GM19023 (cell line): ENCODE results near the gene DDX6.
A peak's percentile ranks its signal among the peaks of the same experiment; 100 is the strongest.
"Not testable (repeated sequence)": the region's sequence is repeated elsewhere in the genome, so short reads cannot be mapped to it uniquely, and the experiment has no call there.

Experiments
- ATAC-seq: cut with Tn5 transposase; IDR thresholded peaks from one replicate; pipeline ENCODE4 v1.9.1; 2021; ENCODE audit warnings: mild to moderate bottlenecking, moderate library complexity; ENCODE audit not compliant: unreplicated experiment

The DDX6 gene

DNA sequence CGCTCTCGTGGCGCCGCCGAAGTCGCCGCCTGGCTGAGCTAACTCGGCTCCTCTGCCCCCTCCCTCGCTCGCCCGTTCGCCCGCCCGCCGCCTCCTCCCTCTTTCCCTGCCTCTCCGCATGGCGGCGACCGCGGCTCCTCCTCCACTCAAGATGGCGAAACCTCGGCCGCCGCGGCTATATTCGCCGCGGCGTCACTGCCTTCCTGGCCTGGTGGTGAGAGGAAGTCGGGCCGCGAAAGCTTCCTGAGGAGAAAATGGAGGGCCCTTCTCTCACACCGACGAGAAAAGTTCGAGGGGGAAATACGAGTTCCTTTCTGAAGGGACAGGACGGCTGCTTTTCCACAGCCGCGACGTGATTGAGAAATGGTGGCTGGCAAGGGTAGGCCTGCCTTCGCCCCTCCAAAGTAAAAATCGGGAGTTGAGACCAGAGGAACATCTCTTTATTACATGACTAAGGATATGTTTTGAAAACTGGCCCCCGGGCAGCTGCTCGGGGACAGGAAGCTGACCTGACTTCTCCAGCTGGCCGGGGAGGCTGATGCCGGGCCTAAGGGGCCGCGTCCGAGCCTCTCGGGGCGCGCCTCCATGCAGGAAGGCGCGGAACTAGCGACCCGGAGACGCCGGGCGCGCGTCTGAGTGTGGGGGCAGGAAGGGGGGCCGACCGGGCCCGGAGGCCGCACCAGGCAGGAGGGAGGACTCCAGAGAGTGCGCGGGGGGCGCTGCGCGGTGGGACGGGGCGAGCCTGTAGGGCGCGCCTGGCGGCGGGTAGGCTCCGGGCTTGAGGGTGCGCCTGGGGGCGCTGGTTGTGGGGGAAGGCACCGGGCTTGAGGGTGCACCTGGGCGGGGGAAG is at the start of gene DDX6:
Gene DDX6, minus strand, starts transcription at position 54 of the 850 bp plus-strand sequence. CDS start 4,913 bp downstream, outside the sequence.
- ATAC-seq: peak; percentile 45

GRCh38 chr11:118838905-118839553 is 48.1 kb upstream of the DDX6 start:
- ATAC-seq: peak; percentile 65

- no peak for ATAC-seq
These were observed 46.9 kb upstream of the DDX6 start for GRCh38 chr11:118837868-118838267.

- no peak for ATAC-seq
These were observed 43.6 kb upstream of the DDX6 start for GRCh38 chr11:118834427-118835028.

GRCh38 chr11:118827118-118827517 is 36.2 kb upstream of the DDX6 start:
- no peak for ATAC-seq

DNA sequence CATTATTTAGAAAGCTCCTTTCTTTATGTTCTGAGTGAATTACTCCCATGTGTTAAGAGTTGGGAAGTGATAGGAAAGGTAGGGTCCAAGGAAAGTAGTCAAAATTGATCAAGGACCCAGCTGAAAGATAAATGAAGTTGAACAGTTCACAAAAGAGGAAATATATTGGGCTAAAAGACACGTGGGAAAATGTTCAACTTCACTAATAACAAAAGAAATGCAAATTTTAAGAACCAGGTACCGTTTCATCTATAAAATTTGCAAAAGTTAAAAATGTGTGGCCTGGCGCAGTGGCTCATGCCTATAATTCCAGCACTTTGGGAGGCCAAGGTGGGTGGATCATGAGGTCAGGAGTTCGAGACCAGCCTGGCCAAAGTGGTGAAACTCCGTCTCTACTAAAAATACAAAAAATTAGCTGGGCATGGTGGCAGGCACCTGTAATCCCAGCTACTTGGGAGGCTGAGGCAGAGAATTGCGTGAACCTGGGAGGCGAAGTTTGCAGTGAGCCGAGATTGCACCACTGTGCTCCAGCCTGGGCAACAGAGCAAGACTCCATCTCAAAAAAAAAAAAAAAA is 32.1 kb upstream of the DDX6 start:
- ATAC-seq: not testable (repeated sequence)

DNA sequence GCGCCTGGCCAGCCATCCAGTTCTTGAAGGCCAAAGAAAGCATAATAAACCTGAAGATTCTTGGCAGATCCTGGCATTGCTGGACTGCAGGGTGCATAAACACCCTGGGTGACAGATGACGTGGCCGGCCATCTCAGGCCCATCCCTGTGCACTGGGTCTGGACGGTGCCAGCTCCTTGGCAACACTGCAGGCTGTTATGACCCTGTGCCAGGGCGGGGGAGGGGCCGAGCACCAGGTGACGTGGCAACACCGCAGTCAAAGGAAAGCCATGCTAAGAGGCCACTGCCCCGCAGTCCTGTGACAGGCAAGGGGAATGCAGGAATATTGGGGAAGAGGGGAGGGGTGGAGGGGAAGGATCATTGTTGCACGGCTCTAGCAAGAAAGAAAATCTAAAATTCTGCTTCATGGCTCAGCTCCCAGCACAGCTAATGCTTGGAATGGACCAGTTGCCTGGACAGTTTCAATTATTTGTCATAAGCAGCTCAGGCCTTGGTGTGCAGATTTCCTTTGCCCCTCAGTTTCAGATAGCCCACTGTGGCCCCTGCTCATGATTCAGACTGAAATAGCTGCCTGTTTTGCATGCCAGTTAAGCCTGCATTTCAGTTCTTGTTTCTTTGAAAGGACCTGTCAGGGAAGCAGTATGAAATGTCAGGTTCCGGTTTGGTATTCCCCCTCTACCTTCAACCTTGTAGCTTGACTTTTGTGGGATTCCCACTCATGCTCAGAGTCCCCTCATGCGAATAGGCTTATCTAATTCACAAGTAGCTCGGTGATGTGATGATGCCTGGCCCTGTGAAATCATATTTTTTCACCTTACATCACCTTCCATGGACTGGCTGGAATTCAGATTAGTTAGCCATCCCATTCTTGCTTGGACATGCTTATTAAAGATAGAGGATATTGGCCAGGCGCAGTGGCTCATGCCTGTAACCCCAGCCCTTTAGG is 29.7 kb upstream of the DDX6 start:
- peak; percentile 89 for ATAC-seq

GRCh38 chr11:118820025-118820379 is 29.0 kb upstream of the DDX6 start:
- not testable (repeated sequence) for ATAC-seq

DNA sequence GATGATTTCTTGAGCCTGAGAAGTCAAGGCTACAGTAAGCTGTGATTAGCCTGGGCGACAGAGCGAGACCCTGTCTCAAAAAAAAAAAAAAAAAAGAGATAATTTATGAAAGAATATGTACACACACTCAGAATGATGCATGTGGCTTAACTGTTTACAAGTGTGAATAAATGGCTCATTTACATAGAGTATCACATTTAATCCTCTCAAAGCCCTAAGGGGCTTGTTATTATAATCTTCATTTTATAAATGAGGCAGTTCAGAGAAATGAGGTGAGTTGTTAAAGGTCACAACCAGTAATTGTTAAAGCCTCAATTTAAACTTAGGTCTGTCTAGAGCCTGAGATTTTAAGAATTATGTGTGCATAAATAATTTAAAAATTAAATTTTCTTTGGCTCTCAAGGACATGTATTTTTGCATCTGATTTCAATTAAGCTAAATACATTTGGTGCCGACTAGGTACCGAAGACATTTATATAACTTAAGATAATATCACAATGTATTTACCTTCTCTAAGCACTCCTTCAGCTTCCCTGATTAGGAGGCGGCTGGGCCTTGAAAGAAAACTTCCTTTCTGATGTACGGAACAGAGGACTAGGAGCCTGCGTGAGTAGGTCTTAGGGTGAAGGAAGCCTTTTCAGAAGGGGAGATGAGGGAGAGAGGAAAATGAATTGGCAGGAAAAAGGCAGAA is 28.5 kb upstream of the DDX6 start:
- no peak for ATAC-seq

GRCh38 chr11:118818130-118818529 is 27.2 kb upstream of the DDX6 start:
- ATAC-seq: no peak

GRCh38 chr11:118813551-118813950 is 22.6 kb upstream of the DDX6 start:
- no peak for ATAC-seq

- ATAC-seq: no peak
These were observed 21.5 kb upstream of the DDX6 start for GRCh38 chr11:118812485-118812884.

GRCh38 chr11:118807800-118808778 is 17.1 kb upstream of the DDX6 start:
- ATAC-seq: no peak

- ATAC-seq: no peak
These were observed 15.4 kb upstream of the DDX6 start for GRCh38 chr11:118806400-118806799.

DNA sequence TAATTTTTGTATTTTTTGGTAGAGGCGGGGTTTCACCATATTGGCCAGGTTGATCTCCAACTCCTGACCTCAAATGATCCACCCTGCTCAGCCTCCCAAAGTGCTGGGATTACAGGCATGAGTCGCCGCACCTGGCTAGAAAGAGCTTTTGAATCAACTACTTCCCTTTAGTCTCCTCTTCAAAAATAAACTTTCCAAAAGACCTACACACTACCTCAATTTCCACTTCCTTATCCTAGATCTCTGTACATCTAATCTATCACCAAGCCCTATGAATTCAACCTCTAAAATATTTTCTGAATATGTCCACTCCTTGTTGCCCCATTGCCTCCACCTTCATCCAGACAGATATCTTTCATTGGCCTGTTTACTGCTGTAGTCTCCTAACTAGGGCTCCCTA is 13.1 kb upstream of the DDX6 start:
- no peak for ATAC-seq

DNA sequence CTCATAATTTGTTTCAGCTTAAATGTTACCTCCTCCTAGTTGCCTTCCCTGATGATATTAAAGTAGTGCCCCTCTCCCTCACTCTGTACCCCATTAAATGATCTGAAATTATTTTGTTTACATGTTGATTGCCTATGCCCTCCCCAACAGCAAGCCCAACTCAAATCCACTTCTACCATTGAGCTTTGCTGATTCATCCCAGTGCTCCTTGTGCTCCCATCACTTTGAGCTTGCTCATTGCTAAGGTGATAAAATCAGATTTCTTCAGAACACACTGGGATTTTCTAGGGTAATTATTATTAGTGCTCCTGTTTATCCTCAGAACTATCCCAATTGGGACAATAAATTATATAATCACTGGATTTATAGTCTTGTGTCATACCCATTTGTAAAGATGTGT is 8.4 kb upstream of the DDX6 start:
- no peak for ATAC-seq

DNA sequence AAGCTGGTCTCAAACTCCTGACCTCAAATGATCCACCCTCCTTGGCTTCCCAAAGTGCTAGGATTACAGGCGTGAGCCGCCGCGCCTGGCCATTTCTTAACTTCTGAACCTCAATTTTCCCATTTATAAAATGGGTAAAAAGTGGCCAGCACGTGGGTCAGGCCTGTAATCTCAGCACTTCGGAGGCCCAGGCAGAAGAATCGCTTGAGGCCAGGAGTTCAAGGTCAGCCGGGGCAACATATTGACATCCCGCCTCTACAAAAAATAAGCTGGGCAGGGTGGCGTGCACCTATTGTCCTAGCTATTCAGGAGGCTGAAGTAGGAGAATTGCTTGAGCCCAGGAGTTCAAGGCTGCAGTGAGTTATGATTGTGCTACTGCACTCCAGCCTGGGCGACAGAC is 6.5 kb upstream of the DDX6 start:
- ATAC-seq: no peak

DNA sequence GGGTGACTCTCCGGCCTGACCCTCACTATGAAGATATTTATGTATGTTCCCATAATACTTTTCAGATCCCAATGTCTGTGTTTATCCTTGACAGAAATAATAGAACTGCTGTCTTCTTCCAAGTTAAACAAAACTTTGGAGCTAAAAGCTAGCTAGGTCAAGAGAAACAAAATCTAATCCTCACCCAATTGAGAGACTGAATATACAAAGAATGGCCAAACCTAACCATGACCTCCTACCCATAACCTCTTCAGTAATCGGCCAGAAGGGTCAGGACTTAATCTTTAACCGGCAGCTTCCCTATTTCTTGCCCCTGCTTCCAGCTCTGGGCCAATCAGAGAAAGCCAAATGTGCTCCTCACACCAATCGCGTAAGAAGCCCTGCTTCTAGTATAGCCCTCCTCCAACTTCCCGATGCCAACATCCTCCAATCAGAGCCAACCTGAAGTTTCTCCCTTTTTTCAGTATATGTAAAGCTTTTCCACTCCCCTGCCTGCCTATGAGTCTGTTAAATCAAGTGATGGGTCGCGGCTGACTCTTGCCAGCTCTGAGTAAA is 1.7 kb upstream of the DDX6 start:
- ATAC-seq: peak; percentile 61
